Testis (tissue), 3 donors: ENCODE data around the gene BUD31. TPM values are rescaled to one million over a fixed set of nuclear protein-coding genes. Genes with fewer than 3 reads are reported as not detected.

ENCODE experiments used
- DNase-seq: peaks from one replicate; pipeline ENCODE4 v3.0.0-alpha.2; 2019
- H3K27ac ChIP-seq, 2 donors: fragments of 200-600 bp; sonication (generic); one replicate each; pipeline ENCODE4 v1.5.1; 2019
- H3K27me3 ChIP-seq: fragments of 200-600 bp; sonication (generic); one replicate; pipeline ENCODE4 v1.5.1; 2019
- H3K36me3 ChIP-seq: fragments of 200-600 bp; sonication (generic); one replicate; pipeline ENCODE4 v1.5.1; 2017; ENCODE audit warnings: low read depth; ENCODE audit errors: missing control alignments
- H3K4me1 ChIP-seq: fragments of 200-600 bp; sonication (generic); one replicate; pipeline ENCODE4 v1.5.1; 2019
- H3K4me3 ChIP-seq, 2 donors: fragments of 200-600 bp; sonication (generic); one replicate each; pipeline ENCODE4 v1.5.1; 2017 to 2019
- H3K9me3 ChIP-seq: fragments of 200-600 bp; sonication (generic); one replicate; pipeline ENCODE4 v1.5.1; 2017
- POLR2A ChIP-seq: fragments of 450-650 bp; IDR thresholded peaks from one replicate; pipeline ENCODE4 v1.6.1; 2017; ENCODE audit warnings: antibody characterized with exemption, mild to moderate bottlenecking, moderate library complexity
- WGBS, 2 donors: methylation state at CpG; one replicate each; pipeline ENCODE4 v1.1.5; 2018; 5-methylcytosine and 5-hydroxymethylcytosine counted together
- intact Hi-C: fragments of 100-400 bp; cut with DNase I; formaldehyde crosslinking; loops from one replicate; pipeline ENCODE4 v1.15.1; 2023; ENCODE audit warnings: low total_unique reads
- polyA plus RNA-seq: library from polyadenylated mRNA; stranded (reverse); fragments of 350-450 nt; fragmentation: Illumina TruSeq; extraction: RNeasy Lipid Tissue Mini Kit (QIAGEN cat#74804); gene quantifications from one replicate; pipeline ENCODE4 v1.2.3, GENCODE V29; 2014; ENCODE audit warnings: low read depth, low replicate concordance; ENCODE audit not compliant: insufficient read depth
- total RNA-seq, 2 donors: library from RNA; depleted of rRNA; stranded (reverse); fragments of >200 nt; gene quantifications; one replicate each; pipeline ENCODE4 v1.2.3, GENCODE V29; 2016
- TF ChIP-seq, protein P1 (sequence below), 3 experiments: fragments of 450-650 bp in 2 of 3; fragments of 200-600 bp in 1 of 3; sonication (generic) in 1 of 3; IDR thresholded peaks; one replicate each; pipeline ENCODE4 v1.5.1; 2016 to 2019; ENCODE audit warnings: antibody characterized with exemption in 3 of 3, mild to moderate bottlenecking in 2 of 3, moderate library complexity in 1 of 3

The BUD31 gene
- total and polyA plus RNA-seq, 3 donors from 2014 or later: 91.2 to 174 (median 123) TPM

GRCh38 chr7:99389772-99390171 lies 19.0 kb upstream of the BUD31 start:
- peaks cover 4% of the 10 kb centered on the region for H3K4me1 ChIP-seq
- intact Hi-C loops: no loop called here
- WGBS, 2 donors: 80 to 95% methylated on average over 6 to 13 of the region's 13 CpGs
- no peak overlapping the region for H3K4me3 ChIP-seq
- no peaks in the 10 kb centered on the region for H3K9me3 ChIP-seq
- H3K36me3 ChIP-seq: no peaks in the 10 kb centered on the region
- no peaks in the 10 kb centered on the region for H3K27me3 ChIP-seq
- TF ChIP-seq POLR2A: no peak
- TF ChIP-seq, protein P1, sequence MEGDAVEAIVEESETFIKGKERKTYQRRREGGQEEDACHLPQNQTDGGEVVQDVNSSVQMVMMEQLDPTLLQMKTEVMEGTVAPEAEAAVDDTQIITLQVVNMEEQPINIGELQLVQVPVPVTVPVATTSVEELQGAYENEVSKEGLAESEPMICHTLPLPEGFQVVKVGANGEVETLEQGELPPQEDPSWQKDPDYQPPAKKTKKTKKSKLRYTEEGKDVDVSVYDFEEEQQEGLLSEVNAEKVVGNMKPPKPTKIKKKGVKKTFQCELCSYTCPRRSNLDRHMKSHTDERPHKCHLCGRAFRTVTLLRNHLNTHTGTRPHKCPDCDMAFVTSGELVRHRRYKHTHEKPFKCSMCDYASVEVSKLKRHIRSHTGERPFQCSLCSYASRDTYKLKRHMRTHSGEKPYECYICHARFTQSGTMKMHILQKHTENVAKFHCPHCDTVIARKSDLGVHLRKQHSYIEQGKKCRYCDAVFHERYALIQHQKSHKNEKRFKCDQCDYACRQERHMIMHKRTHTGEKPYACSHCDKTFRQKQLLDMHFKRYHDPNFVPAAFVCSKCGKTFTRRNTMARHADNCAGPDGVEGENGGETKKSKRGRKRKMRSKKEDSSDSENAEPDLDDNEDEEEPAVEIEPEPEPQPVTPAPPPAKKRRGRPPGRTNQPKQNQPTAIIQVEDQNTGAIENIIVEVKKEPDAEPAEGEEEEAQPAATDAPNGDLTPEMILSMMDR (IDR thresholded peaks at IDR 0.05): no peak
- H3K27ac ChIP-seq: no peak overlapping the region
- no peak for DNase-seq

- H3K9me3 ChIP-seq: no peaks in the 10 kb centered on the region
- no peak overlapping the region for H3K27ac ChIP-seq
- H3K4me1 ChIP-seq: peaks cover 4% of the 10 kb centered on the region
- 87% methylated on average over 22 of the region's 23 CpGs for WGBS, 2 donors
- DNase-seq: no peak
- H3K4me3 ChIP-seq: no peak overlapping the region
- no peak for TF ChIP-seq POLR2A
- TF ChIP-seq, protein P1 (IDR thresholded peaks at IDR 0.05): no peak
- intact Hi-C loops: no loop called here
- no peaks in the 10 kb centered on the region for H3K27me3 ChIP-seq
- no peaks in the 10 kb centered on the region for H3K36me3 ChIP-seq
These were observed 17.7 kb upstream of the BUD31 start for GRCh38 chr7:99390941-99391602.

- Histone ChIP-seq H3K9me3 (no peaks in the 10 kb centered on the region), H3K4me1 (peaks cover 4% of the 10 kb centered on the region), H3K4me3 (peak overlapping the region; percentile 60 to 68), H3K27ac (peak overlapping the region in 1 of 2 donors; percentile 71), H3K36me3 (no peaks in the 10 kb centered on the region), H3K27me3 (no peaks in the 10 kb centered on the region)
- no peak for DNase-seq
- no peak for TF ChIP-seq POLR2A
- TF ChIP-seq, protein P1 (IDR thresholded peaks at IDR 0.05): no peak
- WGBS, 2 donors: 68% methylated on average over 8 of the region's 8 CpGs
- intact Hi-C loops: no loop called here
These were observed 16.7 kb upstream of the BUD31 start for GRCh38 chr7:99392046-99392445.

DNA sequence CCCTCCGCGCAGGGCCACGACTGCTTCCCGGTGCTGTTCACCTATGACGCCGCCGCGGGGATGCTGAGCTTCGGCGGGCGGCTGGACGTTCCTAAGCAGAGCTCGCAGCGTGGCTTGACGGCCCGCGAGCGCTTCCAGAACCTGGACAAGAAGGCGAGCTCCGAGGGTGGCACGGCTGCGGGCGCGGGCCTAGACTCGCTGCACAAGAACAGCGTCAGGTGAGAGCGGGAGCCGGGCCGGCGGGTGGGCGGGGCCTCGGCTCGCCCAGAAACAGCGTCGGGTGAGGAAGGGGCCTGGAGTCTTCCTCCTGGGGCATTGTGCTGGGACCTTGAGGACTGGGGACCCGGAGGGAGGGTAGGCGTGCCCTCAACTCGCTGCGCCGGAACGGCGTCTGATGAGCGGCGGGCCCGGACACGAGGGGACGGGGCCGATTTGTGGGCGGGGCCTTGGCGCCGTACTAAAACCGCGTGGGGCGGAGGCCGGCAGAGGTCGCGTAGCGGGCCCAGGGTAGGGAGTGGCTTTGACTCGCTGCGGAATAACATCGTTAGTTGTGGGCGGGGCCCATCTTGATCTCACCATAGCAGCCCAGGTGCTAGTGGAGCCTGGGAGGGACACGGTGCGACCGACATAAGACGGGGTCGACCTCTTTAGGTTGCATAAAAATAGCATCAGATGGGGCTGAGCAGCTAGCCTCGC lies 16.0 kb upstream of the BUD31 start:
- Histone ChIP-seq H3K4me3 (peak overlapping the region; percentile 60 to 68), H3K27ac (peak overlapping the region in 1 of 2 donors; percentile 71), H3K4me1 (peaks cover 4% of the 10 kb centered on the region), H3K27me3 (no peaks in the 10 kb centered on the region), H3K9me3 (no peaks in the 10 kb centered on the region), H3K36me3 (no peaks in the 10 kb centered on the region)
- intact Hi-C loops: no loop called here
- peak; percentile 85 for DNase-seq
- TF ChIP-seq, protein P1 (IDR thresholded peaks at IDR 0.05): no peak
- no peak for TF ChIP-seq POLR2A
- WGBS, 2 donors: 2 to 6% methylated on average over 26 to 68 of the region's 68 CpGs
